Activated T-cell treated with anti-CD3 and anti-CD28 coated beads, Interleukin-2, amount 50 U/mL, for 4 hours (primary cell): ENCODE results near the gene LRRK1. TPM values are rescaled to one million over a fixed set of nuclear protein-coding genes. Genes with fewer than 3 reads are reported as not detected.

Experiments used
- ATAC-seq, 2 donors: fragments of 200-7000 bp; cut with Tn5 transposase; one replicate each; pipeline ENCODE4 v1.10.0; 2021
- DNase-seq: peaks from one replicate; pipeline ENCODE4 v3.0.0-alpha.2; 2020
- H3K27me3 Mint-ChIP-seq: one replicate; pipeline ENCODE4 v1.8.0; 2021; ENCODE audit warnings: low read depth, mixed read lengths
- H3K36me3 Mint-ChIP-seq: one replicate; pipeline ENCODE4 v1.8.0; 2022; ENCODE audit warnings: mixed read lengths; ENCODE audit not compliant: insufficient read depth
- H3K4me1 Mint-ChIP-seq: one replicate; pipeline ENCODE4 v1.8.0; 2021; ENCODE audit warnings: low read depth, mixed read lengths
- H3K4me3 Mint-ChIP-seq: one replicate; pipeline ENCODE4 v1.8.0; 2021; ENCODE audit warnings: mild to moderate bottlenecking, moderate library complexity, mixed read lengths
- H3K9me3 Mint-ChIP-seq: one replicate; pipeline ENCODE4 v1.8.0; 2021; ENCODE audit warnings: mixed read lengths
- total RNA-seq, 3 donors: library from RNA; stranded (reverse); gene quantifications; one replicate each; pipeline ENCODE4 v1.2.1, GENCODE V29; 2021

Gene LRRK1
- total RNA-seq, 3 donors from 2014 or later, result 0.55 to 1.8 (median 1.6) TPM

DNA sequence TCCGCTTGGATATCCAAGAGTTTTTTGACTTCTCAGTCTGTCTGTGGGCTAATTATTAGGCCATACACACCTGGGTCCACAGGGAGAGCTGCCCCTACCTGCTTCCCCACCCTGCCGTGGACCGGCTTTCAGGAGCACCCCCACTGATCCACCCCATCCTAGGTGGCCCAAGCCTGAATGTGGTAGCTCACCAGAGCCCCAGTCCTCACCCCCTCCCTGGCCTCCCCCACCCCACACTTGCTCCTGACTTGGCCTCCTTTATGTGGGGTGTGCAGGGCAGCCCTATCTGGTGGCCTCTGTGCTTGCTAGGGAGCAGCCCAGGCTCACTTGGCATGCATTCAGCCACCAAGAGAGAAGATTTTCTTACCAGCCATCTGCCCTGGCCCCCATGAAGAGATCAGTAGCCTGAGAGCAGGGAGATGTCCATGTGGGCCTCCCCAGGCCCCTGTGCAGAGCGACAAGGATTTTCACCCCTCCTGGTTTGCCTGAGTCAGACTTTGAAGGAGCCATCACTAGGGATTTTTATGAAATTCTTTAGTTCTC is 11.2 kb downstream of the LRRK1 start:
- Mint-ChIP-seq H3K9me3 (no peaks in the 10 kb centered on the region), H3K27me3 (peaks cover 7% of the 10 kb centered on the region), H3K4me1 (peaks cover 4% of the 10 kb centered on the region), H3K4me3 (no peak overlapping the region), H3K36me3 (no peaks in the 10 kb centered on the region)
- ATAC-seq, result no peak
- no peak for DNase-seq

DNA sequence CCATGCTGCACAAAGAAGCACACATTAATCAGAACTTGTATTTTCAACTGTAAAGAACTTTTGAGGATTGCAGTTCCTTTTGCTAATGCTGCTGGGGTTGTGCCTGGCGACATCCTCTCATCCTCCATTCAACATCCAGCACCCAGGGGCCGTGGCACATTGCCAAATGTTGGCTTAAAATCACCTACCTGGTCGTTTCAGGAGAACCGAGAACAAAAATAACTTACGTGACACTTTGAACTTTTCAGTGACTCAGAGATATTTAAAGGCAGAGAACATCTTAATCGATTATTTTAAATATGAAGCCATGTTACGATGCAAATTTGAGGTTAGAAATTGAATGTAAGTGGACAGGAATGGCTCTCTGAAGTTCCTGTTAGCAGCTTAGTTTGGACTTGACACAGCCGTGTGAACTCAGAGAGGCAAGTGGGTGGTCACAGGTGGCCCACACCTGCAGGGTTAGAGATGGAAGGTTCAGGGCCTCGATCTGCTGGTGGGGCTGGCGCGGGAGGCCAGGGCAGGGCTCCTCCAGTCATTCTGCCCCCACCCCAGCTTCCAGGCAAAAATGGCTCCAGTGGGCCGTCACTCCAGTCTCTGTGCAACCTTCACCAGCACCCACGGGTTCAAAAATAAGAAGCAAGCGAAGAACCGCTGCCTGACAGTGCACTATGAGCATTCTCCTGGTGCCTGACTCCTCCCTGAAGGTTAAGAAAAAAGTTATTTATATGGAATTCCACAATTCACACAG is 12.2 kb downstream of the LRRK1 start:
- Mint-ChIP-seq H3K27me3 (peaks cover 7% of the 10 kb centered on the region), H3K36me3 (no peaks in the 10 kb centered on the region), H3K9me3 (no peaks in the 10 kb centered on the region), H3K4me3 (no peak overlapping the region), H3K4me1 (peaks cover 4% of the 10 kb centered on the region)
- ATAC-seq (no peak), DNase-seq (no peak)

DNA sequence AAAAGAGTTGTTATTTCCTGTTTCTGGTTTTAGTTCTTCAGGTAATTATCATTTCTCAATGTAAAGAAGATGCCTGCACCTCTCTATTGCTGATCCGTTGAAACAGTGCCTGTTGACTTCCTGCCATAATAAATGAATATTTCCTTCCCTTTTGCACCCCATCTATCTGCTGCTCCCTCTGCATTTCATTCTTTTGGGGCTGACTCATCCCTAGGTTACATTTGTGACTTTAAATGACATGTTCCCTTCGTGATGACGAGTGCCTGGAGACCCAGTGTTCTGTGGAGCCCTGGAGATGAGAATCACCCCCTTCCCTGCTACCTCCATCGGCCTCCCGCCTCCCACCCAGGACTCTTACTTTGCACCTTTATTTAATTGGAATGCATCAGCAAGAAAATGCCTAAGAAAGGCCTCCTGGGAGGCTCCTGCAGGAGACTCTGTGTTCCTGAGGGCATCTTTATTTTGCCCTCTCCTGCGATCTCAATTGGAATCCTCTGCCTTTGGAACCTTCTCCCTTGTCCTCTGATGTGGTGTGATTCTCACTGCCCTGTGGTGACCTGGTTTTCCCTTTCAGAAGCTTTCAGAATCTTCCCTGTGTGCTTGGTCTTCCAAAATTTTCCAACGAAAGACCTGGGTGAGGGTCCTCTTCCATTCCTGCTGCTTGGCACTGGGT is 13.7 kb downstream of the LRRK1 start:
- DNase-seq, result no peak
- Mint-ChIP-seq H3K4me3 (no peak overlapping the region), H3K9me3 (no peaks in the 10 kb centered on the region), H3K4me1 (peaks cover 4% of the 10 kb centered on the region), H3K27me3 (peaks cover 5% of the 10 kb centered on the region), H3K36me3 (no peaks in the 10 kb centered on the region)
- ATAC-seq, result no peak

GRCh38 chr15:100934166-100934565 is 15.0 kb downstream of the LRRK1 start:
- no peak overlapping the region for H3K4me3 Mint-ChIP-seq
- H3K27me3 Mint-ChIP-seq, result peaks cover 5% of the 10 kb centered on the region
- peaks cover 4% of the 10 kb centered on the region for H3K4me1 Mint-ChIP-seq
- DNase-seq, result no peak
- H3K36me3 Mint-ChIP-seq, result no peaks in the 10 kb centered on the region
- no peak for ATAC-seq
- H3K9me3 Mint-ChIP-seq, result no peaks in the 10 kb centered on the region

- Mint-ChIP-seq H3K9me3 (no peaks in the 10 kb centered on the region), H3K36me3 (no peaks in the 10 kb centered on the region), H3K27me3 (peaks cover 4% of the 10 kb centered on the region), H3K4me1 (peaks cover 4% of the 10 kb centered on the region), H3K4me3 (no peak overlapping the region)
- ATAC-seq, result no peak
- DNase-seq, result no peak
Measured at GRCh38 chr15:100934726-100935125, 15.6 kb downstream of the LRRK1 start.

GRCh38 chr15:100937171-100937570 is 18.0 kb downstream of the LRRK1 start:
- H3K4me3 Mint-ChIP-seq, result no peak overlapping the region
- DNase-seq, result no peak
- no peaks in the 10 kb centered on the region for H3K36me3 Mint-ChIP-seq
- peaks cover 6% of the 10 kb centered on the region for H3K27me3 Mint-ChIP-seq
- H3K4me1 Mint-ChIP-seq, result peaks cover 4% of the 10 kb centered on the region
- no peak for ATAC-seq
- no peaks in the 10 kb centered on the region for H3K9me3 Mint-ChIP-seq

DNA sequence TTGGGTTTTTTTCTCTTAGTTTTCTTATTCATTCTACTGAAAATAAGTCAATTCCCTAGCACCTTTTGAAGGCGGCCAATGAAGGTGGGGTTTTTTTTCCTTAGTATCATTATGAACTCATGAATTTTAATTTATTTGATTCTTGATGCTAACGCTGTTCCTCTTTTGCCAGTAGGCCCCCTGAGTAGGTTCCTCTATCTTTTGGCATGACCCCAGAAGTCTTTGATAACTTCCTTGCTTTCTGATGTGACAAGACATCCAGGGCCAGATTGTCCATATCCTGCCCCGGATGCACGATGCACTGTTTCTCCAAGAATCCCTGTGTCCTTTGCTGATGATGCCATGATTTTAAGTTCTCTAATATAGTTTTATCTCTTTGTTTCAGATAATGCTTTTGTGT is 20.6 kb downstream of the LRRK1 start:
- DNase-seq (no peak), ATAC-seq (no peak)
- Mint-ChIP-seq H3K27me3 (peaks cover 7% of the 10 kb centered on the region), H3K9me3 (no peaks in the 10 kb centered on the region), H3K36me3 (no peaks in the 10 kb centered on the region), H3K4me1 (peaks cover 3% of the 10 kb centered on the region), H3K4me3 (no peak overlapping the region)

DNA sequence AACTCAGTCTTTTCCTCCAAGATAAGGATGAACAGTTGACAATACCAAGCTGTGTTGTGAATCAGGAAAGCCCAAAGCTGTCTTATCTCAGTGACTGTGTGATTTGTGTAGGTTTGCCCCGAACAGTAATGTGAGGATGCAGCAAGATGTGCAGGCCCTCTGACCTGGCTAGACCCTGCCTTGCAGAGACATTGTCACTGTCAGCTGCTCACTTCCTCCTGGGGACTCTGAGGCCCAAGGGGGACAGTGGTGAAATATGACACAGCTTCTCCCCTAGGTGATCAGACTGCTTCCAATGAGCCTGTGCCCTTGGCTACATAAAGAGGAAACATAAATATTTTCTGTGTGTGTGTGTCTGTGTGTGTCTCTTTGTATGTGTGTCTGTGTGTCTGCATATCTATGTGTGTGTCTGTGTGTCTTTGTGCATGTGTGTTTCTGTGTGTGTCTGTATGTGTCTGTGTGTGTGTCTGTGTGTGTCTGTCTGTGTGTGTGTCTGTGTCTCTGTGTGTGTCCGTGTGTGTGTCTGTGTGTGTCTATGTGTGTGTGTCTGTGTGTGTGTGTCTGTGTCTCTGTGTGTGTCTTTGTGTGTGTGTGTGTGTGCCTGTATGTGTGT is 21.7 kb downstream of the LRRK1 start:
- peaks cover 7% of the 10 kb centered on the region for H3K27me3 Mint-ChIP-seq
- no peak for DNase-seq
- H3K4me3 Mint-ChIP-seq, result no peak overlapping the region
- no peak for ATAC-seq
- H3K9me3 Mint-ChIP-seq, result no peaks in the 10 kb centered on the region
- no peaks in the 10 kb centered on the region for H3K4me1 Mint-ChIP-seq
- no peaks in the 10 kb centered on the region for H3K36me3 Mint-ChIP-seq

DNA sequence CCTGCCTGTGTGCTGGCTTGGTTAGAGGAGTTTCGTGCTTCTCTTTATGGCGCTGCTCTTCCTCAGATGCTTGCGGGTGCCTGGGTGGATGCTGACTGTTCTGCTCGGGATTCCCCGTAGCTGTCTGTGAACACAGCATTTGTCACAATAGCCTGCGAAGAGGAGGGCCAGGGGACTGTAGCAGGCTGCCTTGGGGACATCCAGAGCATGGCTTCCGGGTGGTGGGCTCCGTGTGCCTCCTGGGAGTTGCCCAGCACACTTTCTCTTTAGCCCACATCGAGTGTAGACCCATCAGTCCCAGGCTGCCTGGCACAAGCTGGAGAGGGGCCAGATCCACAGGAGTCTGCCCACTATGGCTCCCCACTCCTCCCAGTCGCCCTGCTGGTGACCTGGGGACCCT is 22.4 kb downstream of the LRRK1 start:
- Mint-ChIP-seq H3K27me3 (peaks cover 7% of the 10 kb centered on the region), H3K36me3 (no peaks in the 10 kb centered on the region), H3K4me1 (no peaks in the 10 kb centered on the region), H3K4me3 (no peak overlapping the region), H3K9me3 (no peaks in the 10 kb centered on the region)
- no peak for DNase-seq
- no peak for ATAC-seq

DNA sequence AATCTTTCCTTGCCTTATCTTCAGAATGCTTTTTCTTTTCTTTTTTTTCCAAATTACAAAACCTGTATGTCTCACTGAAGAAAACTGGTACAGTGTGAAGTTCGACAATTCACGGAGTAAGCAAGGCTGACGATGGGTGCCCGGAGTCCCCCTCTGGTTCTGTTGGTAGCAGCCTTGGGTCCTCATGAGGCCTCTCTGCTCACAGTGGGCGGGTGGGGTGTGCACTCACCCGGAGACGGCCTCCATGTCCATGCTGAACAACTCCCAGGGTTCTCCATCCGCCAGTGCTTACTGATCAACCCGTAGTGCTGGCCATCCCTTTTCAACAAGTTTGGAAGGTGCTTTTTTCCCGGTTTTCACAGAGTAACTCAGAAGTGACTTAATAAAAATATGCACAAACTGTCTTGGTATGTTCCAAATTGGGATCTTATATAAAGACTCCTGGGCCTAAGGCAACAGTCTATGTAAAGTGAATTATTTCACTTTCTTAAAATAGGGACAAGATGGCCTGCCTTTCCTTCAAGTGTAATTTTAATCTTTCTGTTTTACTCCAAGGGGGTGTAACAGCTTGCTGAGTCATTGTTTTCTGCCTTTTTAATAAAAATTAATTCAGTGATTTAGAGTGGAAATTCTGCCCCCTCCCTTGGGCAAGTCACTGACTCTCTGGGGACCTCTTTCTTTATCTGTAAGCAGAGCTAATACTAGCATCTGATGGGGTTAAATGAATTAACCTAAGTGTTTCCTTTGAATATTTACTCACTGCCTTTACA is 23.7 kb downstream of the LRRK1 start:
- peaks cover 10% of the 10 kb centered on the region for H3K27me3 Mint-ChIP-seq
- DNase-seq (no peak), ATAC-seq (no peak)
- H3K4me1 Mint-ChIP-seq, result no peaks in the 10 kb centered on the region
- no peaks in the 10 kb centered on the region for H3K9me3 Mint-ChIP-seq
- no peaks in the 10 kb centered on the region for H3K36me3 Mint-ChIP-seq
- no peak overlapping the region for H3K4me3 Mint-ChIP-seq

- no peak overlapping the region for H3K4me3 Mint-ChIP-seq
- no peaks in the 10 kb centered on the region for H3K4me1 Mint-ChIP-seq
- H3K9me3 Mint-ChIP-seq, result no peaks in the 10 kb centered on the region
- H3K36me3 Mint-ChIP-seq, result no peaks in the 10 kb centered on the region
- ATAC-seq (no peak), DNase-seq (no peak)
- H3K27me3 Mint-ChIP-seq, result peaks cover 14% of the 10 kb centered on the region
Measured at GRCh38 chr15:100944244-100944895, 25.2 kb downstream of the LRRK1 start.

- ATAC-seq (no peak), DNase-seq (no peak)
- H3K36me3 Mint-ChIP-seq, result no peaks in the 10 kb centered on the region
- peaks cover 14% of the 10 kb centered on the region for H3K27me3 Mint-ChIP-seq
- no peaks in the 10 kb centered on the region for H3K9me3 Mint-ChIP-seq
- H3K4me3 Mint-ChIP-seq, result no peak overlapping the region
- H3K4me1 Mint-ChIP-seq, result no peaks in the 10 kb centered on the region
Measured at GRCh38 chr15:100944986-100945385, 25.8 kb downstream of the LRRK1 start.

DNA sequence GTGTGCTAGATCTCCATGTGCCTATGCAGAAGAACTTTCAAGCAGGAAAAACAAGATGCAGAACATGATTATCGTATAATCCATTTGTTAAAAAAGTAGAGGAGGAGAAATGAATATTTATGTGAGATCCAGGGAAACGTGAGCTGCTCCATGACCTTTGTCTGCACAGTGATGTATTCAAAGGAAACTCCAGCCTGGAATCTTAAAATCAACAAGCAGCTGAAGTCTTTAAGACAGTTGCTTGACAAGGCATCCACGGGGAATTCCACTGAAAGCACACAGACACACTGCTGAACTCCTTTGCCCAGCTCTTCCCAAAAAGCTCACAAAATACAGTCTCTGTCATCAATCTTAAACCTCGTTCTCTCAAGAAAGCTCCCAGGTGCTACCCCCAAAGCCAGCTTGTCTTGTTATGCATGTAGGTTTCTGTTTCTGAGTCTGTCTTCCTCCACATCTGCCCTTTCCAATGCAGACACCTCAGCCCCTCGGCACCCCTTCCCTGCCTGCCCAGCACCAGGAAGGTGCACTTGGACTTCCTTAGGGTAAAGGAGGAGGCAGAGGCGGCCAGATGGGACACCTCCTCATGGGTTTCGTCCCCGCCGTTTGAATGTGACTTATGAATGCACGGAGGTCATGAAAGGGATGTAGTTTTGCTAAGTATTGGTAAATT is 28.7 kb downstream of the LRRK1 start:
- Mint-ChIP-seq H3K4me3 (no peak overlapping the region), H3K9me3 (peaks cover 4% of the 10 kb centered on the region), H3K27me3 (peaks cover 11% of the 10 kb centered on the region), H3K36me3 (no peaks in the 10 kb centered on the region), H3K4me1 (no peaks in the 10 kb centered on the region)
- ATAC-seq, result no peak
- DNase-seq, result no peak
